Fibroblast of villous mesenchyme (primary cell): Measurements from ENCODE around the gene PCSK6. TPM values are rescaled to one million over a fixed set of nuclear protein-coding genes. Genes with fewer than 3 reads are reported as not detected.

Source experiments
- DNase-seq: peaks from one replicate; pipeline ENCODE4 v3.0.0-alpha.2; 2010; ENCODE audit warnings: low read depth
- H3K4me3 ChIP-seq: 2 replicates; pipeline ENCODE4 v1.5.1; 2011; ENCODE audit warnings: low read depth, mild to moderate bottlenecking, low read length
- total RNA-seq: library from RNA; depleted of rRNA; stranded (reverse); fragments of >200 nt; gene quantifications from 2 replicates; pipeline ENCODE4 v1.2.3, GENCODE V29; 2012
- TF ChIP-seq, protein P1 (sequence below): IDR thresholded peaks from 2 replicates; pipeline ENCODE4 v1.5.1; 2012; ENCODE audit warnings: low read depth, mild to moderate bottlenecking, low read length; ENCODE audit not compliant: insufficient read depth

The PCSK6 gene
- total RNA-seq, 1 donor: 10.4 TPM

DNA sequence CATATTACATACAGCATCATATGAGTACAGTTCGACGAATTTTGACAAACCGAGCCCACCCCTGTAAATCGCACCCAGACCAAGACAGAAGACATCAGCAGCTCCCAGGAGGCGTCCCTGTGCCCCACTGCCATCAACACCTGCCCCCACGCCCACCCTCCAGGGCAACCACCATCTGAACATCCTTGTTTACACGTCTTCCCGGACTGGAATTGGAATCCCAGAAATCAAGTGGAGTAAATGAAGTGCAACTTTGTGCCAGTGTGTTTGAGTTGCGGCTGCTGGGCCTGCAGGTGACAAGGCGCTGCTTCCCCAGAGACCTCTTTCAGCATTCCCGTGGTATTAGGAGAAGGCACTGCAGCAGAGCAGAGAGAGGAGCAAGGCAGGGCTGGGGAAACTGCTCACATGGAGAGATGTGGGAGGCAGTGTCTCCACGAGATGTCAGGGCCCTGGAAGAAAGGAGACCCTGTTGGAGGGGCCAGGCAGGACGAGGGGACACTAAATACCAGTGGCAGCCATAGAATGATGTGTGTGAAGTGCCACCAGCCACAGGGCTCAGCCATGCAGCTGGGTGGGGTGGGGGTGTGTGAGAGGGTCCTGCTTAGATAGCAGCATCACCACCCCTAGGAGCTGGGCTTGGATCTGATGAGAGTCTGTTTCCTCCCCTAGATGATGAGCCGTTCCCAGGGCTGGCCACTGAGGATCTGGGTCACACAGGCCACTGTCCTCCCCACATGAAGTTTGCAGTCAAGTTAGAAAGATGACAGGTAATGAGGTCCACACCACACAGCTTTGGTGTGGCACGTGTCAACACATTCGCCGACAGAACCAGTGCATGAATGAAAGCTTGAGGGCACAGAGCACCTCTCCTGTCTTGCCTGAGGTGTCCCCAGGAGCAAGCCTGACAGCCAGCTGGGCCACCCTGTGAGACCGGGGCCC lies 33.4 kb upstream of the PCSK6 start:
- no peak for DNase-seq
- TF ChIP-seq, protein P1, sequence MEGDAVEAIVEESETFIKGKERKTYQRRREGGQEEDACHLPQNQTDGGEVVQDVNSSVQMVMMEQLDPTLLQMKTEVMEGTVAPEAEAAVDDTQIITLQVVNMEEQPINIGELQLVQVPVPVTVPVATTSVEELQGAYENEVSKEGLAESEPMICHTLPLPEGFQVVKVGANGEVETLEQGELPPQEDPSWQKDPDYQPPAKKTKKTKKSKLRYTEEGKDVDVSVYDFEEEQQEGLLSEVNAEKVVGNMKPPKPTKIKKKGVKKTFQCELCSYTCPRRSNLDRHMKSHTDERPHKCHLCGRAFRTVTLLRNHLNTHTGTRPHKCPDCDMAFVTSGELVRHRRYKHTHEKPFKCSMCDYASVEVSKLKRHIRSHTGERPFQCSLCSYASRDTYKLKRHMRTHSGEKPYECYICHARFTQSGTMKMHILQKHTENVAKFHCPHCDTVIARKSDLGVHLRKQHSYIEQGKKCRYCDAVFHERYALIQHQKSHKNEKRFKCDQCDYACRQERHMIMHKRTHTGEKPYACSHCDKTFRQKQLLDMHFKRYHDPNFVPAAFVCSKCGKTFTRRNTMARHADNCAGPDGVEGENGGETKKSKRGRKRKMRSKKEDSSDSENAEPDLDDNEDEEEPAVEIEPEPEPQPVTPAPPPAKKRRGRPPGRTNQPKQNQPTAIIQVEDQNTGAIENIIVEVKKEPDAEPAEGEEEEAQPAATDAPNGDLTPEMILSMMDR: no peak
- H3K4me3 ChIP-seq: no peak overlapping the region

DNA sequence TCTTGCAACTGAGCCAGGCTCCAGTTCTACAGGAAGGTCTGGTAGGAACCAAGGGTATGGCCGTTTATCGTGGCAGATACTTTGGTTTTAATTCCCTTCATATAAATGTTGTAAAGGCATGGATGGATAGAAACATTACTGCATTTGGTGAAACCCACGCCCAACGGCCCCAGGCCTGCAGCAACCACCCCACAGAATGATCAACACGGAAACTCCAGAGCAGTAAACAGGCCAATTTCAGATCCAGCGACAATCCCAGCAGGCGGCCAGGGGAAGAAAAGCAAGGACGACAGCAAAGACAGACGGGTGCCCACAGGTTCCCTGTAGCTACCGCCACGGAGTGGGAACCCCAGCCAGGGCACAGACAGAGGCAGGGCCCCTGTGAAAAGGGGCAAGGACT lies 32.6 kb upstream of the PCSK6 start:
- DNase-seq: no peak
- TF ChIP-seq, protein P1: no peak

DNA sequence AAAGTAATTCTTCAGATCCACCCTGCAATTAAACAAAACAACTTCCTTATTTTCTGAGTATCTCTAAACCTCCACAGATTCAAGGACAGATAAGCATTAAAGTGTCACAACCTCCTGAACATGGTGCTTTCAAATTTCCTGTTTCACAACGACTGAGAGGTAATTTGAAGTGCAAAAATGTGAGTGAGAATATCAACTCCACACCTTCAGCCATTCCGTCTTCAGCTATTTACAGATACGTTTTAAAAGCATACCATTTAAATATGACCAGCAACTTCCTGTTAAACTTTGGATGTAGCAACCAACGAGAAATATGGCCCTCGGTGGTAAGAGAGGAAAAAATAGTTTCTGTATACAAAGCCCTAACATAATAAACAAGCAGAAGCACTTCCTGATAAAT lies 32.1 kb upstream of the PCSK6 start:
- TF ChIP-seq, protein P1: no peak
- DNase-seq: peak; percentile 21
- no peak overlapping the region for H3K4me3 ChIP-seq

More for the DNA sequence above, 32.6 kb upstream of the PCSK6 start:
- no peak overlapping the region for H3K4me3 ChIP-seq

DNA sequence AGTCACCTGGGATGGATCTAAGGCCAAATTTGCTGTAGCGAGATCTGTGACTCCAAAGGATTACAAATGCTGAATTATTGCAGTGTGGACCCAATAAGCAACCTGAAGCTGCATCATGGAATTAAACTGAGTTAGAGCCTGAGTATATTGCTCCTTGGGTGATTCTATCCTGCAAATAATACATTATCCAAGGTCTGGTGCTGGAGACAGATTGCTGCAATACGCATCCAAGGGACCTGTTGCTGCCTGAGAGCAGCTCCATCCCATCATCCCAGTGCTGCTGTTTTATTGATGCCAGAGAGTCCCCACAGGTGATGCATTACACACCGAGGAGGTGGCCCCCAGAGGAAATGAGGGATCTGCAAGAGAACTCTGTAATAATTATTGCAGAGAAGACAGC lies 31.6 kb upstream of the PCSK6 start:
- H3K4me3 ChIP-seq: no peak overlapping the region
- TF ChIP-seq, protein P1: no peak
- no peak for DNase-seq

DNA sequence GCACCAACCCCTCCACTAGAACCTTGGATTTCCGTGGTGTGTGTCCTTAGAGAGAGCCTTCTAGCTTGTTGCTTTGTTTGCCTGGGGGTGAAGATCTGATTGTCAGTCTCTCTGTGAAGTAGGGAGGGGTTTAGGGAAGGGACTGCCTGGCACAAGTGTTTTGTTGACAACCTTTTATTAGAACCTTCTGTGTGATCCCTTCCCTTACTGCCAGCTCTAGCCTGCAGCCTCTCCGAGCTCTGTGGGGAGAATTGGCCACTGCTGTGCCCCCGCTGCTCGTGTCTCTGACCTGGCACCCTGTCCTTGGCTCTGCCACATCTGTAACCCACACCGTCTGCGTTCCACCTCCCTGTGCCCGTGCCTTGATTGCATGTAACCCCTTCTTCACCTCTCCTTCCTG lies 30.9 kb upstream of the PCSK6 start:
- H3K4me3 ChIP-seq: no peak overlapping the region
- no peak for DNase-seq
- TF ChIP-seq, protein P1: no peak

DNA sequence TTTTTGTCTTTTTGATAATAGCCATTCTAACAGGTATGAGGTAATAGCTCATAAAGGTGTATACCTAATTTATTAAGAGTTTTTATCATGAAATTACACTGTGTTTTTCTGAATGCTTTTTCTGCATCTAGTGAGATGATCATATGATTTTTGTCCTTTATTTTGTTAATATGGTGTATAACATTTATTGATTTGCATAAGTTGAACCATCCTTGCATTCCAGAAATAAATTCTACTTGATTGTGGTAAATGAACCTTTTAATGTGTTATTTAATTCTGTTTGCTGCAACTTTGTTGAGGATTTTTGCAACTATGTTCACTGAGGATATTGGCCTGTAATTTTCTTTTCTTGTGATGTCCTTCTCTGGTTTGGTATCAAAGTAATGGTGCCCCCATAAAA lies 28.0 kb upstream of the PCSK6 start:
- TF ChIP-seq, protein P1: no peak
- H3K4me3 ChIP-seq: no peak overlapping the region
- DNase-seq: no peak
